Tibial artery (tissue), 4 donors: Measurements from ENCODE around the gene CD44.

ENCODE experiments used
- DNase-seq, 2 donors: peaks; one replicate each; pipeline ENCODE4 v3.0.0-alpha.2; 2019
- H3K27ac ChIP-seq, 2 donors: fragments of 200-600 bp; sonication (generic) in 1 of 2; 1 replicate in 1 of 2; 2 replicates in 1 of 2; pipeline ENCODE4 v1.5.1; 2018 to 2019; ENCODE audit warnings: mild to moderate bottlenecking in 1 of 2
- H3K27me3 ChIP-seq, 2 donors: fragments of 200-600 bp; sonication (generic) in 1 of 2; one replicate each; pipeline versions ENCODE4 v1.5.1 to v1.6.0; 2016 to 2019
- H3K36me3 ChIP-seq, 3 donors: fragments of 200-600 bp; sonication (generic) in 2 of 3; one replicate each; pipeline ENCODE4 v1.5.1; 2016 to 2019; ENCODE audit warnings: mild to moderate bottlenecking in 2 of 3
- H3K4me1 ChIP-seq, 4 donors: fragments of 200-600 bp; sonication (generic) in 2 of 4; 1 replicate in 3 of 4; 2 replicates in 1 of 4; pipeline ENCODE4 v1.5.1; 2016 to 2019
- H3K4me3 ChIP-seq, 2 donors: fragments of 200-600 bp; sonication (generic) in 1 of 2; 1 replicate in 1 of 2; 2 replicates in 1 of 2; pipeline ENCODE4 v1.5.1; 2018 to 2019; ENCODE audit warnings: mild to moderate bottlenecking in 2 of 2
- H3K9me3 ChIP-seq, 3 donors: fragments of 200-600 bp; sonication (generic) in 1 of 3; one replicate each; pipeline ENCODE4 v1.5.1; 2016 to 2019
- intact Hi-C: fragments of 100-400 bp; cut with DNase I; formaldehyde crosslinking; loops from one replicate; pipeline ENCODE4 v1.15.0; 2023; ENCODE audit warnings: low total_unique reads
- TF ChIP-seq, protein P1 (sequence below), 2 experiments: fragments of 200-600 bp in 1 of 2; fragments of 450-650 bp in 1 of 2; IDR thresholded peaks; one replicate each; pipeline ENCODE4 v1.5.1; 2017 to 2019; ENCODE audit warnings: antibody characterized with exemption in 2 of 2, mild to moderate bottlenecking in 1 of 2, moderate library complexity in 1 of 2

Gene CD44

DNA sequence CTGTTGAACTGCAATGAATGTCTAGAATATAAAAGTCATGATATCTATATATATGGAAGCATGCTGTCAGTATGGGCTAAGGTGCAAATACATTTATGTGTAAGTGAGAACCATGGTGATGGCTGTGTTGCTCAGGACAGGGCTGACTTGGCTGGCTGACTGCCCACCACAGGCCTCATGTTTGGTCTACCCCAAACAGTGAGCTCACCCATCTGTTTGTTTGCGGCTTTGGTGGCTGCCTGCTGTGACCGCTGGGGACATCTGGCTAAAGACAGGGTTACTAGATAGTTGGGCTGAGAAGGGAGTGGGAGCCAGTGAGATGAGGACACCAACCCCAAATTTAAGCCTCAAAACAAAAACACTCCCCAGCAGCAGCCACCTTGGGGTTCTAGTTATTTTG lies 6.3 kb downstream of the CD44 start:
- H3K9me3 ChIP-seq, result no peaks in the 10 kb centered on the region
- H3K36me3 ChIP-seq, result no peaks in the 10 kb centered on the region
- no peaks in the 10 kb centered on the region for H3K27me3 ChIP-seq
- peaks cover 0 to 78% (median 60%) of the 10 kb centered on the region in 4 donors for H3K4me1 ChIP-seq
- intact Hi-C loops, result no loop called here
- TF ChIP-seq, protein P1, sequence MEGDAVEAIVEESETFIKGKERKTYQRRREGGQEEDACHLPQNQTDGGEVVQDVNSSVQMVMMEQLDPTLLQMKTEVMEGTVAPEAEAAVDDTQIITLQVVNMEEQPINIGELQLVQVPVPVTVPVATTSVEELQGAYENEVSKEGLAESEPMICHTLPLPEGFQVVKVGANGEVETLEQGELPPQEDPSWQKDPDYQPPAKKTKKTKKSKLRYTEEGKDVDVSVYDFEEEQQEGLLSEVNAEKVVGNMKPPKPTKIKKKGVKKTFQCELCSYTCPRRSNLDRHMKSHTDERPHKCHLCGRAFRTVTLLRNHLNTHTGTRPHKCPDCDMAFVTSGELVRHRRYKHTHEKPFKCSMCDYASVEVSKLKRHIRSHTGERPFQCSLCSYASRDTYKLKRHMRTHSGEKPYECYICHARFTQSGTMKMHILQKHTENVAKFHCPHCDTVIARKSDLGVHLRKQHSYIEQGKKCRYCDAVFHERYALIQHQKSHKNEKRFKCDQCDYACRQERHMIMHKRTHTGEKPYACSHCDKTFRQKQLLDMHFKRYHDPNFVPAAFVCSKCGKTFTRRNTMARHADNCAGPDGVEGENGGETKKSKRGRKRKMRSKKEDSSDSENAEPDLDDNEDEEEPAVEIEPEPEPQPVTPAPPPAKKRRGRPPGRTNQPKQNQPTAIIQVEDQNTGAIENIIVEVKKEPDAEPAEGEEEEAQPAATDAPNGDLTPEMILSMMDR (IDR thresholded peaks at IDR 0.05), result no peak
- no peak overlapping the region for H3K4me3 ChIP-seq
- DNase-seq, result no peak
- H3K27ac ChIP-seq, result no peak overlapping the region

DNA sequence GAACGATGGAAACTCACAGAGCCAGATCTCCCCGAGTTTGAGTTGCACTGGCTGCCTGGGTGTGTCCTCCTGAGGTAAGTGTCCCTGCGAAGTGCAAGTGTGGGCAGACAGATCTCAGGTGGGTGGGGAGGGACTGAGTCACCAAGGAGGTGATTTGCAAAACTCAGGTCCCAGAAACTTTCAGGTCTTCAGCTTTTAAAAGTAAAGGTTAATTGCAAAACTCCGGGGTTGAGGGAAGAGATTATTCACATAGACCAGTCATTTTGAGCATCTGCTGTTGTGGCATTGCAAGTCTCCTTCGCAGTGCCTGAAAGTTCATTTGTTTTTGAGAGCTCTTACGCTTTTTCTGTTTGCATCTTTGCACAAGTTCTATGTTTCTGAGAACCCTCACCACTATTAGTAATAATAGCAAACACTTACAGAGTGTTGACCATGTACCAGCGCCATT lies 7.1 kb downstream of the CD44 start:
- Histone ChIP-seq H3K36me3 (no peaks in the 10 kb centered on the region), H3K27me3 (no peaks in the 10 kb centered on the region), H3K9me3 (no peaks in the 10 kb centered on the region), H3K4me1 (peaks cover 0 to 75% (median 56%) of the 10 kb centered on the region in 4 donors), H3K4me3 (no peak overlapping the region), H3K27ac (no peak overlapping the region)
- no peak for DNase-seq
- TF ChIP-seq, protein P1 (IDR thresholded peaks at IDR 0.05), result no peak
- intact Hi-C loops, result no loop called here

DNA sequence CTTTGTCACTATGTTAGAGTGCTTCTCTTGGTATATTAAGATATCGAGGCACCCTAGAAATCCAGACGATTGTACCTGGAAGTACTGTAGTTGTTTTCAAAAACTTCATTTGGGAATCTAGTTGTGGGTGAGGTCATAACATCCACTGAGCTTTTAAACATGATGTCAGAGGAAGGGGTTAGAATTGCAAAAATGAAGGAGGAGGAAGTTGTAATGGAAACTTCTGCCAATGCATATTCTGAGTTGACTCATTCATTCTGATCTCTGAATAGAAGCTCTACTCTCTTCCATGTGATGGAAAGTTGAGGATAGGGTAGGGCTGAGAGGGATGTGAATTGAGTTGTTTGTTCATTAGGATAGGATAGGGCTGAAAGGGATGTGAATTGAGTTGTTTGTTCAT lies 7.7 kb downstream of the CD44 start:
- H3K27ac ChIP-seq, result no peak overlapping the region

DNA sequence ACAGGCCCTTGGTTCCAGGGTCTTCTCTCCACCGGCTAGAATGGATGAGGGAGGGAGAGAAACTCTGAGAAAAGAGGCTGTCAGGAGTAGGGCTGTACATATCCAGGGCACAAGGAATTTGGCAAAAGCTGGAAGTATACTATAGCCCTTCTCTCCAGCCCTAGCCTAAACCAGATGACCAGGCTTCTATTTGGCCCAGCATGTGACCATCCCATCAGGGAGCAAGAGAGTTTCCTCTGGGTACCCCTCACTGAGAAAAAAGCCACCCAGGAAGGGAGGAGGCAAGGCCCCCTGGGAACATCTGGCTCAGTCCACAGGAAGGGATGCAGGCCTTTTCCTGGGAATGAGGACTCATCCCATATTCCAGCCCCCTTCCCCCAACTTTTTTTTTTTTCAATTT lies 8.3 kb downstream of the CD44 start:
- no peak for DNase-seq
- Histone ChIP-seq H3K4me1 (peaks cover 0 to 75% (median 52%) of the 10 kb centered on the region in 4 donors), H3K36me3 (no peaks in the 10 kb centered on the region), H3K4me3 (no peak overlapping the region), H3K9me3 (no peaks in the 10 kb centered on the region), H3K27ac (no peak overlapping the region), H3K27me3 (no peaks in the 10 kb centered on the region)
- intact Hi-C loops, result no loop called here
- TF ChIP-seq, protein P1 (IDR thresholded peaks at IDR 0.05), result no peak

More for the DNA sequence above, 7.7 kb downstream of the CD44 start:
- Histone ChIP-seq H3K27me3 (no peaks in the 10 kb centered on the region), H3K4me3 (no peak overlapping the region), H3K9me3 (no peaks in the 10 kb centered on the region), H3K36me3 (no peaks in the 10 kb centered on the region), H3K4me1 (peaks cover 0 to 75% (median 53%) of the 10 kb centered on the region in 4 donors)
- DNase-seq, result no peak
- TF ChIP-seq, protein P1 (IDR thresholded peaks at IDR 0.05), result no peak
- intact Hi-C loops, result no loop called here

DNA sequence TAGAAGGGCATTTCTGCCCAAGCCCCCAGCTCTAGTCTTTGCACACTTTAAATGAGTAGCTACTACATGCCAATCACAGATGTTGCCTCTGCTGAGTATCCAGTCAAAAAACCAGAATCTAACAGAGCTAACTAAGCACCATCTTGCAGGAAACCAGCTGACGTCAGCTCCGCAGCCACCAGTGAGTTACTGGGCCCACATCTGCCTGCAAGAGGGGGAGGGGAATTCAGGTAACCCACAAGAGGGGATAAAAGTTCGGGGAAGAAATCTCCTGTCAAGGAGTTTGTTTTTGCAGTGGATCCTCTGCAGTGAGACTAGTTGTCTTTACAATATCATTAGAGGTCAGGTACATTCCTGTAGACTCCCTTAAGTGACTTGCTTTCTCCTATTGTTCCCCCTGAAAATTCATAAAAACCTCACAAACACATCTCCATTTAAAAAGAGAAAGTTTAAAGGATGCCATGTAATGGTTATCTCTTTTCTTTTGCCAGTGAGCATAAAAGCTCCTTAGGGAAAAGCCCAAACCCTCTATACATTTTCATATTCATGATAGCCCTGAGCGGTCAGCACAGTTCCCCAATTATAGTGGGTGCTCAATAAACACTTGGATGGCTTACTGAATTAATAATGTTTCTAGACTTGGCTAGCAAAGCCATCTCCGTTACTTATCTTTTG lies 9.3 kb downstream of the CD44 start:
- DNase-seq, result no peak
- TF ChIP-seq, protein P1 (IDR thresholded peaks at IDR 0.05), result no peak
- Histone ChIP-seq H3K9me3 (no peaks in the 10 kb centered on the region), H3K27me3 (no peaks in the 10 kb centered on the region), H3K4me1 (peaks cover 0 to 74% (median 45%) of the 10 kb centered on the region in 4 donors), H3K27ac (no peak overlapping the region), H3K4me3 (no peak overlapping the region), H3K36me3 (no peaks in the 10 kb centered on the region)
- intact Hi-C loops, result no loop called here
